HepG2 (cell line): Measurements from ENCODE around the gene TPO.

ENCODE experiments used
- DMAP1 ChIP-seq: IDR thresholded peaks from 2 replicates; pipeline ENCODE4 v1.6.1; 2016
- POLR2A ChIP-seq, 2 experiments: IDR thresholded peaks; 2 replicates each; pipeline ENCODE4 v1.6.1; 2011; ENCODE audit warnings: low read depth in 2 of 2, low read length in 2 of 2, mild to moderate bottlenecking in 1 of 2, moderate library complexity in 1 of 2; ENCODE audit not compliant: insufficient read depth in 1 of 2
- RNF2 ChIP-seq: fragments of 450-650 bp; conservative IDR thresholded peaks from 2 replicates; pipeline ENCODE4 v1.6.1; 2016; ENCODE audit warnings: low read depth

GRCh38 chr2:1481406-1482252, 68.4 kb downstream of the TPO start:
- TF ChIP-seq RNF2, result no peak
- no peak for TF ChIP-seq DMAP1
- no peak for TF ChIP-seq POLR2A (IDR thresholded peaks at IDR 0.05; ENCODE audit: insufficient read depth in 1 of 2, low read depth in 2 of 2, low read length in 2 of 2)
